Measurements from ENCODE around the gene OR51E1. TPM values are rescaled to one million over a fixed set of nuclear protein-coding genes. Genes with fewer than 3 reads are reported as not detected.

Gene OR51E1
- total RNA-seq, 4 donors from 2014 or later = 0.26 to 1.4 (median 1.0) TPM; not detected in 1

Other genes starting within 250 kb of the OR51E1 start
- gene OR52K2, start 194.7 kb upstream of the OR51E1 start, total RNA-seq = not detected
- gene OR52K1, start 161.3 kb upstream of the OR51E1 start, total RNA-seq = not detected
- gene OR52M1, start 98.8 kb upstream of the OR51E1 start, total RNA-seq = not detected
- not detected for gene OR52I2, start 62.2 kb upstream of the OR51E1 start, total RNA-seq
- not detected for gene OR52I1, start 49.9 kb upstream of the OR51E1 start, total RNA-seq
- gene TRIM68, start 35.8 kb upstream of the OR51E1 start, total RNA-seq = 10 to 100 TPM in 3 of 4 donors, 1 to 10 TPM in 1; 9.0 to 22.7 (median 13.3) TPM
- not detected for gene OR51D1, start 6.5 kb upstream of the OR51E1 start, total RNA-seq
- 1 to 10 TPM in 1 of 4 donors, under 1 TPM in 3; 0.26 to 1.8 (median 0.49) TPM for gene OR51E2, start 53.9 kb downstream of the OR51E1 start, total RNA-seq
- not detected for gene MMP26, start 60.8 kb downstream of the OR51E1 start, total RNA-seq
- not detected for gene OR51F1, start 126.0 kb downstream of the OR51E1 start, total RNA-seq
- gene OR52R1, start 160.4 kb downstream of the OR51E1 start, total RNA-seq = not detected
- gene OR51F2, start 177.3 kb downstream of the OR51E1 start, total RNA-seq = not detected
- gene OR51S1, start 205.2 kb downstream of the OR51E1 start, total RNA-seq = not detected
- not detected for gene OR51T1, start 237.9 kb downstream of the OR51E1 start, total RNA-seq

All from uterus (tissue), 4 donors.